RWPE2 (cell line): Measurements from ENCODE around the gene VGLL4.
A peak's percentile ranks its signal among the peaks of the same experiment; 100 is the strongest.

Experiments
- ATAC-seq: fragments of 200-7000 bp; cut with Tn5 transposase; 3 replicates; pipeline ENCODE4 v1.9.1; 2021; ENCODE audit warnings: low read depth
- DNase-seq: peaks from one replicate; pipeline ENCODE4 v3.0.0-alpha.2; 2020; ENCODE audit warnings: low spot score
- H3K27ac ChIP-seq: fragments of 450-650 bp; 2 replicates; pipeline ENCODE4 v1.5.1; 2017; ENCODE audit warnings: mild to moderate bottlenecking; ENCODE audit not compliant: poor library complexity, severe bottlenecking
- H3K27me3 ChIP-seq: fragments of 250-450 bp; sonication (Bioruptor Pico); 2 replicates; pipeline ENCODE4 v1.5.1; 2021; ENCODE audit warnings: mild to moderate bottlenecking, moderate library complexity; ENCODE audit not compliant: insufficient read depth, poor library complexity, severe bottlenecking
- H3K36me3 ChIP-seq: fragments of 250-450 bp; sonication (Bioruptor Pico); 2 replicates; pipeline ENCODE4 v1.5.1; 2020; ENCODE audit warnings: low read depth, mild to moderate bottlenecking, moderate library complexity
- H3K4me1 ChIP-seq: fragments of 250-450 bp; sonication (Bioruptor Pico); 2 replicates; pipeline ENCODE4 v1.5.1; 2021; ENCODE audit warnings: mild to moderate bottlenecking, moderate library complexity; ENCODE audit not compliant: insufficient read depth, poor library complexity, severe bottlenecking
- H3K4me3 ChIP-seq: fragments of 250-450 bp; sonication (Bioruptor Pico); 2 replicates; pipeline ENCODE4 v1.5.1; 2021; ENCODE audit warnings: mild to moderate bottlenecking, moderate library complexity; ENCODE audit not compliant: severe bottlenecking
- H3K9me3 ChIP-seq: fragments of 250-450 bp; sonication (Bioruptor Pico); 2 replicates; pipeline ENCODE4 v1.5.1; 2021; ENCODE audit warnings: mild to moderate bottlenecking, moderate library complexity; ENCODE audit not compliant: severe bottlenecking
- TF ChIP-seq, protein P1 (sequence below): fragments of 450-650 bp; IDR thresholded peaks from one replicate; pipeline ENCODE4 v1.5.1; 2017; ENCODE audit warnings: mild to moderate bottlenecking, moderate library complexity; ENCODE audit not compliant: poor library complexity, severe bottlenecking

Gene VGLL4, protein sequence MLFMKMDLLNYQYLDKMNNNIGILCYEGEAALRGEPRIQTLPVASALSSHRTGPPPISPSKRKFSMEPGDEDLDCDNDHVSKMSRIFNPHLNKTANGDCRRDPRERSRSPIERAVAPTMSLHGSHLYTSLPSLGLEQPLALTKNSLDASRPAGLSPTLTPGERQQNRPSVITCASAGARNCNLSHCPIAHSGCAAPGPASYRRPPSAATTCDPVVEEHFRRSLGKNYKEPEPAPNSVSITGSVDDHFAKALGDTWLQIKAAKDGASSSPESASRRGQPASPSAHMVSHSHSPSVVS

DNA sequence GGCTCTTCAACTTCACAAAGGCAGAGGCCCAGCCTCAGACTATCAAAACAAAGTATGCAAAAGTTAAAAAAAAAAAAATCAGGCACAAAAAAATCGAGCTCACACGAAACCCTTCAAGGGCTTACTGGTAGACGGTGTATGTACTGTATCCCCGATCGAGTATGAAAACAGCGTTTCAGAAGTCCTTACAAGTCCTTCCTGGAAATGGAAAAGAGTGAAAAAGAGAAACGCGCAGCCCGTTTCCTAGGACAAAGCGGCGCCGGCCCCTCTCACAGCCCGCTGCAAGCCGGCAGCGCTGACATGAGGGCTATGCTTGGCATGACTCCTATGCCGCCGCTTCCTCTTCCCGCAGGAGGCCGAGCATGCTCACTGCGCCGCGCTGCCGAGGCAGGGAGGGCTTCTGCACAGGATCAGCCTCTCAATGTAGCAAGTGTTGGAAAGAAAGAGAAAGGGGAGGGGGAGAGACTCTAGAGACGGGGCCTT, at the start of gene VGLL4:
Gene VGLL4, minus strand, starts transcription at position 311 of the 483 bp plus-strand sequence. CDS start 397 bp downstream, outside the sequence.
- peak; percentile 85 for ATAC-seq
- Histone ChIP-seq H3K36me3 (no peaks in the 10 kb centered on the region), H3K9me3 (no peaks in the 10 kb centered on the region), H3K4me1 (peaks cover 25% of the 10 kb centered on the region), H3K27ac (peak within 1 kb of the TSS; percentile 94), H3K27me3 (no peaks in the 10 kb centered on the region), H3K4me3 (peak within 1 kb of the TSS; percentile 45)
- TF ChIP-seq, protein P1, sequence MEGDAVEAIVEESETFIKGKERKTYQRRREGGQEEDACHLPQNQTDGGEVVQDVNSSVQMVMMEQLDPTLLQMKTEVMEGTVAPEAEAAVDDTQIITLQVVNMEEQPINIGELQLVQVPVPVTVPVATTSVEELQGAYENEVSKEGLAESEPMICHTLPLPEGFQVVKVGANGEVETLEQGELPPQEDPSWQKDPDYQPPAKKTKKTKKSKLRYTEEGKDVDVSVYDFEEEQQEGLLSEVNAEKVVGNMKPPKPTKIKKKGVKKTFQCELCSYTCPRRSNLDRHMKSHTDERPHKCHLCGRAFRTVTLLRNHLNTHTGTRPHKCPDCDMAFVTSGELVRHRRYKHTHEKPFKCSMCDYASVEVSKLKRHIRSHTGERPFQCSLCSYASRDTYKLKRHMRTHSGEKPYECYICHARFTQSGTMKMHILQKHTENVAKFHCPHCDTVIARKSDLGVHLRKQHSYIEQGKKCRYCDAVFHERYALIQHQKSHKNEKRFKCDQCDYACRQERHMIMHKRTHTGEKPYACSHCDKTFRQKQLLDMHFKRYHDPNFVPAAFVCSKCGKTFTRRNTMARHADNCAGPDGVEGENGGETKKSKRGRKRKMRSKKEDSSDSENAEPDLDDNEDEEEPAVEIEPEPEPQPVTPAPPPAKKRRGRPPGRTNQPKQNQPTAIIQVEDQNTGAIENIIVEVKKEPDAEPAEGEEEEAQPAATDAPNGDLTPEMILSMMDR = peak; percentile 40
- DNase-seq = peak; percentile 78

DNA sequence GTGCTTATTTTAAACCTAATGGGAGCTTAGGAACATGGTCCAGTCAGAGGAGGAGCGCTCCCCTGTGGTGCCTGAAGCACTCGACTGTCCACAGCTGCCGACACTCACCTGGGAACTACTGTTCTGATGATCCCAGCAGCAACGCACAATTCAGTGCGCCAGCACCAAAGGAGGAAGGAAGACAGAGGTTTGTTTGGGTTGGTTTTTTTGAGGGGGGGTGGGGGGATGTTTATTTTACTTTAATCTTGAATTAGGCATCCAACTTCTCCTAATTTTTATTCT, 48.8 kb upstream of the VGLL4 start:
- ATAC-seq = no peak
- H3K27me3 ChIP-seq = no peaks in the 10 kb centered on the region
- H3K9me3 ChIP-seq = no peaks in the 10 kb centered on the region
- H3K4me1 ChIP-seq = peaks cover 21% of the 10 kb centered on the region
- H3K36me3 ChIP-seq = peaks cover 18% of the 10 kb centered on the region
- H3K4me3 ChIP-seq = no peak overlapping the region
- TF ChIP-seq, protein P1 = no peak
- peak overlapping the region; percentile 55 for H3K27ac ChIP-seq
- DNase-seq = no peak

DNA sequence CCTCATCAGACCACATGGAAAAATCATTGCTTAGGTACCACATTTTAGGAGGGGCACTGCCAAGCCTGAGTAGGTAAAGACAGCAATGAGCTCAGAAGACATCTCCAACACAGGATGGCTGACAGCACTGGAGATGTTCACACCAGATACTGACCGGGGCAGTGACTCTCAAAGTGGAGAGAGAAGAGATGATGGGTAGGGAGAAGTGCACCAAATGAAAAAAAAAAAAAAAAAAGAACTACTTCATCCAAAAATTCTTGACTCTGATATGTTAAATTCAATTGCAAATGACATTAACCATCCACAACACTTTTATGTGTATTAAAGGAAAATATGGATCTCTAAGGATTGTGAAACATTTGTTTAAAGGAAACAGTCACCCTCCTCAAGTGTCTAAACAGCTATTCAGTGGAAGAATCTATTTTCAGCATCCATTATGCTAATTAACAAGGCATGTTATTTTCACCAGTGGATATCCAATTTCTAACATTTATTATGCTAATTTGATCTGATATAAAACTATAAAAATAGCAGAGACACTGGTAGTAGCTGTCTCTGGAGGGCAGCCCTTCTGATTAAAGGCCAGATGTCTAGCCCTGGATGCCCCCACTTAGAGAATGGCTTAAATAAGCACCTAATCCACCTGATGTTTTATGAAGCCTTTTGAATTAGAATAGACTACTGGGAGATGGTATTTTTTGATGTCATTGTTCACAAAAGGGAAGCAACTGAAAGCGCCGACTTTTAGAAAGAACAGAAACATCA, 48.2 kb upstream of the VGLL4 start:
- H3K4me1 ChIP-seq = peaks cover 21% of the 10 kb centered on the region
- TF ChIP-seq, protein P1 = no peak
- no peaks in the 10 kb centered on the region for H3K27me3 ChIP-seq
- peaks cover 18% of the 10 kb centered on the region for H3K36me3 ChIP-seq
- no peak overlapping the region for H3K4me3 ChIP-seq
- ATAC-seq = no peak
- no peaks in the 10 kb centered on the region for H3K9me3 ChIP-seq
- DNase-seq = no peak
- peak overlapping the region; percentile 55 for H3K27ac ChIP-seq

DNA sequence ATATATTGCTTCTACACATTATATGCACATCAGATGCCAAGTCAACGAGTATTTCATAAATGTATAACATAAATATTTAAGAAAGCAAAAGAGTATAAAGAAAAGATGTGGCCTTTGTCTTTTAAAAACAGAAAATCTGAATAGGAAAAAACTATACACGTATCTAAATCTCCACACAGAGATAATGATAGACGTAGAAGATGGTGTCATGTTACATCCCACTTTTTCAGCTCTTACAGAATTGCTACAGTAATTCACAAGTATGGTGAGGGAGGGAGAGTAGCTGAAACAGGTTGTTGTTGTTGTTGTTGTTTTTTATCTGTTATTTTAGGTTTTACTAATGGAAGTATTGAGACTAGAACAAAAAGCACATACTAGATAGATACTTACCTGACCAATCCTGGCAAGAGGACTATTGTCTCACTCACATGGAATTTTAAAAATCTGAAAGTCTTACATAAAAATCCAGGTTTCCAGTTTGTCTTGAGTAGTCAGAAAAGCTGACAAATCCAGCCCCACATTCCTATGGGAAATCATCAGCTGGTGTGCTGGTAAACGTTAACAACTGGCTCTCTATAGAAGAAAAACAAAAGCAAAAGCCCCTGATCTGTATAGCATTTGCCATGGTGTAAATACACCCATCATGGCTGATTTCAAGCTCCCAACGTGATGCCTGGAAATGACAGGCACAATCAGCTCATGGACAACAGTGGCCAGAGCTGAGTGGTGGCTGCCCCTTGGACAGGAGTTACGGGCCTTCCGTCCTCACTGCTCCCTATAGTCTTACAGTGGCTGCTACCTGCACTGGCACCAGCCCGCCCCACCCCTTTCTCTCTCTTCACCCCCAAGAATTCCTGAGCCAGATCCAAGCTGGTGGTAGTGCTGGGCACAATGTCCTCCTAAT, 47.4 kb upstream of the VGLL4 start:
- peak overlapping the region; percentile 55 for H3K27ac ChIP-seq
- H3K4me1 ChIP-seq = peaks cover 21% of the 10 kb centered on the region
- H3K9me3 ChIP-seq = no peaks in the 10 kb centered on the region
- no peak overlapping the region for H3K4me3 ChIP-seq
- no peaks in the 10 kb centered on the region for H3K27me3 ChIP-seq
- no peak for DNase-seq
- TF ChIP-seq, protein P1 = no peak
- peak; percentile 98 for ATAC-seq
- H3K36me3 ChIP-seq = peaks cover 18% of the 10 kb centered on the region
